GM12878 (cell line): ENCODE data around the gene HHLA2.

Source experiments
- NR2F1 ChIP-seq: fragments of 450-650 bp; conservative IDR thresholded peaks from 2 replicates; pipeline ENCODE4 v1.6.1; 2017; ENCODE audit warnings: mild to moderate bottlenecking
- POLR2AphosphoS5 ChIP-seq: IDR thresholded peaks from 2 replicates; pipeline ENCODE4 v1.6.1; 2011; ENCODE audit warnings: mild to moderate bottlenecking, low read length, inconsistent platforms
- RAD51 ChIP-seq: fragments of 450-650 bp; IDR thresholded peaks from 2 replicates; pipeline ENCODE4 v1.6.1; 2016; ENCODE audit warnings: moderate library complexity, mild to moderate bottlenecking, inconsistent platforms

- no peak for TF ChIP-seq NR2F1
- no peak for TF ChIP-seq POLR2AphosphoS5
- TF ChIP-seq RAD51, result no peak
Measured at GRCh38 chr3:108293858-108294257, 2.5 kb upstream of the HHLA2 start.
